Measurements from ENCODE around the gene OTULIN.

GRCh38 chr5:14666357-14666756 is 1.8 kb downstream of the OTULIN start:
- TF ChIP-seq ZNF629 (tag by site-specific recombination; IDR thresholded peaks at IDR 0.05) (no peak), CTCF (tag by site-specific recombination; IDR thresholded peaks at IDR 0.05) (no peak), SP2 (tag by site-specific recombination; IDR thresholded peaks at IDR 0.05) (no peak), YY1 (tag by site-specific recombination; IDR thresholded peaks at IDR 0.05) (no peak), ZSCAN23 (tag by site-specific recombination; IDR thresholded peaks at IDR 0.05) (no peak), ZNF404 (tag by site-specific recombination; IDR thresholded peaks at IDR 0.05) (no peak), ZNF645 (tag by site-specific recombination; IDR thresholded peaks at IDR 0.05) (no peak), REST (tag by site-specific recombination; IDR thresholded peaks at IDR 0.05) (no peak), ZBTB48 (tag by site-specific recombination; IDR thresholded peaks at IDR 0.05) (no peak), ZNF623 (tag by site-specific recombination; IDR thresholded peaks at IDR 0.05) (no peak), ZNF184 (tag by site-specific recombination; IDR thresholded peaks at IDR 0.05) (no peak), ZNF621 (tag by site-specific recombination; IDR thresholded peaks at IDR 0.05) (no peak), BCL11A (tag by site-specific recombination; IDR thresholded peaks at IDR 0.05; ENCODE audit: low read depth) (no peak), PRDM10 (tag by site-specific recombination; IDR thresholded peaks at IDR 0.05) (no peak)
